ENCODE results near the gene SMARCD2.

SMARCD2 gene

DNA sequence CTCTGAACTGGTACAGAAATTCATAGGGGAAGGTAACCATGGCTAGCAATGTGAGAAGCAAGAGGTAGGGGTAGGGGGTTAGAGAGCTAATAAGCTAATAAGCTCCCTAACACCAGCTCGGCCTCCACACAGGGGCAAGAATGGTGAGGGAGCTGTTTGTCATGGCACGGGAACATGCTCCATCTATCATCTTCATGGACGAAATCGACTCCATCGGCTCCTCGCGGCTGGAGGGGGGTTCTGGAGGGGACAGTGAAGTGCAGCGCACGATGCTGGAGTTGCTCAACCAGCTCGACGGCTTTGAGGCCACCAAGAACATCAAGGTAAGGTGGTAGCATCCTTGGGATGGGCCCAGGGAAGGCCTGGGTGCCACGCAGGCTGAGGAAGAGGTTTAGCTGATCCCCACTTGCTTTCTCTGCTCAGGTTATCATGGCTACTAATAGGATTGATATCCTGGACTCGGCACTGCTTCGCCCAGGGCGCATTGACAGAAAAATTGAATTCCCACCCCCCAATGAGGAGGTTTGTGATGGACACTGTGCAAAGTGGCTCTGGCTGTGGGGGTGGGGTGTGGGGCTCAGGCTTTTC is 11.5 kb downstream of the SMARCD2 start:
- no peak for DNase-seq

DNA sequence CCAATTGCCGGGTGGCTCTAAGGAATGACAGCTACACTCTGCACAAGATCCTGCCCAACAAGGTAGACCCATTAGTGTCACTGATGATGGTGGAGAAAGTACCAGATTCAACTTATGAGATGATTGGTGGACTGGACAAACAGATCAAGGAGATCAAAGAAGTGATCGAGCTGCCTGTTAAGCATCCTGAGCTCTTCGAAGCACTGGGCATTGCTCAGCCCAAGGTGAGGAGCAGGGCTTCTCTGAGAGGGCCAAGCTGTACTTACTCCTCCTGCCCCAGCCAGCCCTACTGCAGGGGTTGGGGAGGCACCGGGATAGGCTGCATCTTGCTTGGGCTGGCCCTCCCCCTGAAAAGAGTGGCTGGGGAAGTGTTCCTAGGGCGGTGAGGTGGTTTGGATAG is 12.2 kb downstream of the SMARCD2 start:
- no peak for DNase-seq

DNA sequence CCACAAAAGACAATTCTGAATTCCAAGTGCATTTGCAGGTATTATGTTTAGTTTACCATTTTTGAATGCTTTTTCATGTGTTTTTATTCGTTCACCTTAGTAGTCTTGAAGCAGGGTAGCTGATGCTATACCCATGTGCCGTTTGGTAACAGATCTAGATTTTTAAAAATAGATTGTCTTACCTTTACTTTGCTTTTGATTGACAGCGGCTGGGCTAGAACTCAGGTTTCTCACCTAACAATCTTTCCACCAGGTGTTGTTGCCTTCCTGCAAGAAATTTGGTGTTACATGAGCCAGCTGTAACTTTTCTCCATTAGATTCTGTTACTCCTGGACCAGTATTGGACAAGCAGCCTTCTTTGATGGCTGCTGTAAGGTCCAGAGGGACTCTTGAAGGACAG is 13.5 kb downstream of the SMARCD2 start:
- no peak for DNase-seq

DNA sequence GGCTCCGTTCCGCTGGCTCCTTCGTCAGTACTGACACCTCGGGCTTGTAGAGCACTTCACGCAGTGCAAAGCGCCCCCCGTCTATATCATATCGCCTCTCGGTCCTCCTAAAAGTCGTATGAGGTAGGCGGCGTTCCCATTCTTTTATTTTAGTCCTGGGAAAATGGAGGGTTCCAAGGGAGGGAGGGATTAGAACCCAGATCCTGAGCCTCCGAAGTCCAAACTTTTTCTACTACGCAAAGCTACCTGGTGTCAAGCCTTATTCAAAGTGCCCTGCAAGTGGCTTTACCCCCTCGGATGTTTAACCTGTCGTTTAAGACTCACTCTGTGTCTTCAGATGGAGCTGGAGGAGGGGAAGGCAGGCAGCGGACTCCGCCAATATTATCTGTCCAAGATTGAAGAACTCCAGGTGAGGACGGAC is 14.7 kb downstream of the SMARCD2 start:
- DNase-seq: no peak

DNA sequence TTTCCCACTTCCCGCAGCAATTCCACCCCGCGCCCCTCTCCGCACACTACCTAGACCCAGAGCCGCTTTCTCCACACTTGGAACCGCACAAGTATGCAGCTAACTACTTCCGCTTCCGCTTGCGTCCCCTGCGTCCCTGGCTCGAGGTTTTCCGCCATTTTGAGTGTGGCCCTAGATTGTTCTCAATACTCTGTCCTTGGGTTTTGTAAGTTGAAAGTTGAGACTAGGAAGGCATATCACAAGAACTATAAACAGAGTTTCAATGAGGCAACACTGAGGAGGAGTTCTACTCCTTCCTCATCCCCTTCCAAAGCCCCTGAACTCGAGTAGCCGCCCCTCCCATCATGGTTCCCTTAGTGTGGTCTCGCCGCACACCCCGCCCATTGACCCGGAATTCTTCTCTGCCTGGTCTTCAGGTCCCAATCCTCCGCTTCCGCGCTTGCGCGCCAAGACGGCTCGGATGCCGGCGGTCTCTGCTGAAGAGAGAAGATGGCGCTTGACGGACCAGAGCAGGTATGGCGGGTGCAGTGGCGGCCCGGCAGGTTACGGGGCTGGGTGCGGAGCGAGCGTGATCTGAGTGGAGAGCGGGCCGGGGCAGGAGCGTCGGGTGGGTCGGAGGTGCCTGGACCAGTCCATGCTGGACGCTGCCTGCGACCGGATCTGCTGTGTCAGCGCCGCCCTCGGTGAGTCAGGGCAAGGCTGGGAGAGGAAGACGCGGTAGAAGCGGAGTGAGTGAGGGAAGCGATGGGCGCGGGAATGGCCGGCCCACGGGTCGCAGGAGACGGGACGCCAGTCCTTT is 15.3 kb downstream of the SMARCD2 start, which contains the start of the genes FTSJ3 and PSMC5:
TSS of gene FTSJ3 (minus strand) at position 662 of the 799 bp plus-strand sequence. CDS start 761 bp downstream, outside the sequence.
TSS of gene PSMC5 (plus strand) at position 430 of the 799 bp plus-strand sequence. CDS start at position 490, 60 bp downstream.
- peak; percentile 81 for DNase-seq

DNA sequence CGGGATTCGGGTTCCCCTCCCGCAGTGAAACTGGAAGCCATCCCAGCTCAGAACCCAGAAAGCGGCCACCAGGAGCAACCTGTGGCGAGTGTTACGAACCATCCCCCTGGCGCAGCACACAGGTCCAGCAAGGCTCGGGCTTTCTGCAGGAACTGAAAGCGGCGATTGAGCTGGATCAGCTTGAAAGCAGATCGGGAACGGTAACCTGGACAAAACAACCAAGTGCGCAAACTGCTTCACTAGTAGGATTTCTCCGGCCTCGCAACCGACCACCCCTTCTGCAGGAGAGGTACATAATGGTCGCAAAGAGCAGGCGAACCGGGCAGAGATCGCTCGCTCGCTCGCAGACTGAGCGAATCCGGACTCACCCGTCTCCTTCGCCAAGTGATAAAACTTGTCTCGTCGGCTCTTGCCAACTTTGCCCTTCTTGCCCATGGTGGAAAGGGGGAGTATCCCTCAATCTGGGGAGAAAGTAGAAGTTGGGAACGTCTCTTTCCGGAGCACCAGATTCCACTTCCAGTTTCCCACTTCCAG is 15.9 kb downstream of the SMARCD2 start:
- no peak for DNase-seq

DNA sequence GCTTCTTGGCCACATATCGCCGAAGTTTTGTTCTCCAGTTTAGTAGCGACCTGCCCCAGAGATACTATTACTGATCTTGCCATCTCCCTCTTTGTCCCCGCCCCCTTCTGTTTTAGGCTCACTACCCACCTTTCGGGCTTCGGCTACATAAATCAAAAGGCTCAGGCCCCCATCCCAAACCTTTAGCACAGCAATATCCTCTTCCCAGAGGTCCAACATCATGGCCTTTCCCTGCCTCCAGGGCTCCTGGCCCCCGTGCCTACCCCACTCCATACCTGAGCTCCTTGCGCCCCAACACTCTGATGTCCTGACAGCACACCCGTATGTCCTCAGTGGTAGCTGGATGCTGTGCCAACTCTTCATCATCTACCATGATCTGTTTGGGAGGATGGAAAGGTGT is 18.1 kb downstream of the SMARCD2 start:
- DNase-seq: no peak

DNA sequence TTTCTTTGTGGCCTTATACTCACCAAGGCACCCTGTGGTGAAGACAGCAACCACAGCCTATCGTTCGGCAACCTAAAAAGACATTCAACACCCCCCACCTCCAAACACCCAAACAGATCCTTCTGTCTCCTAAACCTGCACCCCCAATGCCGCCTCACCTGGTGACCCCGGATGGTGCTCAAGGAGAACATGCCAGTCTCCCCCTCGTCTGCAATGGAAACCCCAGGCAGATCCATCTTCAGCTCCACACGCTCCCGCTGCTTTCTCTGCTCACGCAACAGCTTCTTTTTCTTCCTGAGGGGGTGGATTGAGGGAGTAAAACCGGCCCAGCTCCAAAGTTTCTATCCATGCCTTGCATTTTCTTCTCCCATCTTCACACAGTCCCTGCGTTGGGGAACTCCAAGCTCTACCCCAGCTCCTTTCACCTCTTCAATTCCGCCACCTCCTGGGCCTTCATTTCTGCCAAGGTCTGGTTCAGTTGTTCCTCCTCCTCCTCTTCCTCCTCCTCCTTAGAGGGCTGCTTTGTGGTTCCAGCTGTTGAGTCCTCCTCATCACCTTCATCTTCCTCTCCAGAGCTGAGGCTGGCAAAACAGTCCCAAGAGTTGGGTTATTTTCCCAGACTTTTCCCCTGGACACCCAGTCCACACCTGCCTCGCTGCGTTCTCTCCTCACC is 18.7 kb downstream of the SMARCD2 start:
- no peak for DNase-seq

DNA sequence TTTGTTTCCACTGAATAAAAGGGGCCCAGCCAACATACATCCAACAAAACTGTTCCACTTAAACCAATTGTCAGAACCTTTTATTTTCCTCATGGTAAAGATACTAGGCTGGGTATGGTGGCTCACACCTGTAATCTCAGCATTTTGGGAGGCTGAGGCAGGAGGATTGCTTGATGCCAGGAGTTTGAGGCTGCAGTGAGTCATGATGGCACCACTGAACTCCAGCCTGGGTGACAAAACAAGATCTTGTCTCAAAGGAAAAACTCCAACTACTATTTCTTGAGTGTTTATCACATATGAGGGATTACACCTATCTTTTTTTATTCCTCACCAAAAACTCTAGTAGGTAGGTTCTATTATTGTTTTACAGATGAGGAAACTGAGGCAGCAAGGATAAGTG is 19.9 kb downstream of the SMARCD2 start:
- DNase-seq: no peak

DNA sequence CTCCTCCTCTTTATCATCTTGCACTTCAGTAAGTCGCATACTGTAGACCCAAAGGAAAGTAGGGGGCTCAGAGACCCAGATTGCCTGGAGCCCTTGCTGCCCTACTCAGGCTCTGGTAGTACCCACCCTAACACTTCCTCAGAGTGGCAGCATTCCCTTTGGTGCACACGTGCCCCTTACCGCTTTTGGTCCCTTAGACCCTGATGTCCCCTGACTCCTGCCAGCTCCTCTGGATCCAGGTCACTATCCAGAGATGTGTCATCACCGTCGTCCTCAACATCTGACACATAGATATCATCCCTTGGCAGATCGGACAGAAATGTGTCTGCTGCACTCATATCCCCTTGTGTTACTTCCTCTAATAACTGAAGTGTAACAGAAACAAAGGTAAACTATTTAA is 20.7 kb downstream of the SMARCD2 start:
- DNase-seq: no peak

DNA sequence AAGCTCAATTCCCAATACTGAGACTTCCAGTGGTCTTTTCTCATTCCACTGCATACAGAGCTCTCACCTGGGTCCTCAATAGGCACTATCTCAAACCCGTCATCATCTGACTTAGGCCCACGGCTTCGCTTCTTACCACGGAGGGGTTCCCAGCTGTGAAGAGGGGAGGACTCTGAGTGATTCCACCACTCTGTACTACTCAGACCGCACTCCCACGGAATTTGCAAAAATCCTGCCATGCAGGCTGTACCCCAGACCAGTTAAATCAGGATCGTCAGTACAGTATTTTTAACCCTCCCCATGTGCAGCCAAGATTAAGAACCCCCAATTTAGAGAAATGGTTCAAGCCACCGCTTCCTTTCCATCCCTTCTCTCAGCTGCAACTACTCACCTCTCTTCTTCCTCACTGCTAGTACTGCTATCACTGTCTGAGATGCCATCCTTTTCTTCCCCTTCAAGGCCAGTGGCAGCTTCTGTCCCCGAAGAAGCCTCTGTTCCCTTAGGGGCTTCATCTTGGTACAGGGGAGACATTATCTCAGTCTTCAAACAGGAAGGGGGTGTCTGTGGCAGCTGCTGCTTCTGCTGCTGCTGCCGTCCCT is 21.4 kb downstream of the SMARCD2 start:
- no peak for DNase-seq

DNA sequence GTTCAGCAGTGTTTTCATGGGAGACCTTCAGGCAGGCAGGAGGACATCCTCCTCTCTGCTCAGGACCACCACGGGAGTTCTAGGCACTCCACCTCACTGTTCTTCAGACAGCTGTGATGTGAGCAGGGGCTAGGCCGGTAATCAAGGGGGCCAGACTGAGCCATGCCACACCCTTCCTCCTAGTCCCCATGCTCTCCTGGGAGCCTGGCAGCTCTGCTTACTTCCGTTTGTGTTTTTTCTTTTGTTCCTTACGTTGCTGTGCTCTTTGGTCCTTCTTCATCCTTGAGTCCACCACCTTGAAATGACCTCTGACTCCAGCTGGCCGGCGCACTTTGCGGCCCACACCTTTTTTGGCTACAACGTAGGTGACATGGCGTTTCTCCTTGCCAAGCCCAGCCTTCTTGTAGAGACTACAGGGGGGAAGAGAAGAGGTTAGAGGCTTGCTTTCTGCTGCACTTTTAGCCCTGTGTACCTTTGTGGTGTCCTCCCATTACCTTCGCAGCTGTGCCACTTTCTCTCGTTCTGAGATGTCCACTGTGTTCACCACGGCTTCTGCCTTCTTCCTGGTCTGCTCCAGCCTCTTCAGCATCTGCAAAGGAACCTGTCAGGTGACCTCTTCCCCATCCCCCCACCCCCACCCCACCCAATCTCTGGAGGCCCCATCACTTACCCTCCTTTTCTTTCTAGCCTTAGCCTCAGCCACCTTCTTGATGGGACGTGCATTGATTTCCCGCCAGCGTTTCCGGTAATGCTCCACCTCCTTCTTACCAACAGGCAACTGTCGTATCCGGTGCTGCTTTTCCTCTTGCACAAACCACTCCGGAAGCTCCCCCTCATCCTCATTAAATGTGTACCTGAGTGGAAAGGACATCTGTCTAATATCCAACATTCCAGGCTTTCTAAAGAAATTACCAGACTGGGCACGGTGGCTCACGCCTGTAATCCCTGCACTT is 22.6 kb downstream of the SMARCD2 start:
- DNase-seq: no peak

DNA sequence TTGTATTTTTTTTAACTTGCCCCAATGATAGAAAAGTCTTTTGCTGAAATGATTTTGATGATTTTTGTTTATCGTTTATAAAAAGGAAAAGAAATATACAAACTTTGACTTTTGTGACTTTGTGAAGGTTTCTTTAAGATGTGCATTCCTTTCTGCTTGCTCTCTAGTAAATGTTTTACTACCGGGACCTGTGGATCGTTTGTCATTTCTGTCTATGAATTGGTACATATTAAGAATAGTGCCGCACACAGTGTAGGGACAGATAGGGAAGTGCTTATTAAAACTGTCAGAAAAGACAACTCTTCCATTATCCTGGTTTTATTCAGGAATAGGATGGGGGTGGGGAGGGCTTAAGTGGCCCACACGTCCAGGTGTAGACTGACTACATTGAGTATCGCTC is 23.4 kb downstream of the SMARCD2 start:
- no peak for DNase-seq

DNA sequence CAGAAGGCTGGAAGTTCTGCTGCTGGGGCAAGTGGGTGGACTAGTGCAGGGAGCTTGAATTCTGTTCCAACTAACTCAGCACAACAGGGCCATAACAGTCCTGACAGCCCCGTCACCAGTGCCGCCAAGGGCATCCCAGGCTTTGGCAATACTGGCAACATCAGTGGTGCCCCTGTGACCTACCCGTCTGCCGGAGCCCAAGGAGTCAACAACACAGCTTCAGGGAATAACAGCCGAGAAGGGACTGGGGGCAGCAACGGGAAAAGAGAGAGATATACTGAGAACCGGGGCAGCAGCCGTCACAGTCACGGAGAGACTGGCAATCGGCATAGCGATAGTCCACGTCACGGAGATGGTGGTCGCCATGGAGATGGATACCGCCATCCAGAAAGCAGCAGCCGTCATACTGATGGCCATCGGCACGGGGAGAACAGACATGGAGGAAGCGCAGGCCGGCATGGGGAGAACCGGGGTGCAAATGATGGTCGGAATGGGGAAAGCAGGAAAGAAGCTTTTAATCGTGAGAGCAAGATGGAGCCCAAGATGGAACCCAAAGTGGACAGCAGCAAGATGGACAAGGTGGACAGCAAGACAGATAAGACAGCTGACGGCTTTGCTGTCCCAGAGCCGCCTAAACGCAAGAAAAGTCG is 24.6 kb downstream of the SMARCD2 start:
- DNase-seq: no peak

DNA sequence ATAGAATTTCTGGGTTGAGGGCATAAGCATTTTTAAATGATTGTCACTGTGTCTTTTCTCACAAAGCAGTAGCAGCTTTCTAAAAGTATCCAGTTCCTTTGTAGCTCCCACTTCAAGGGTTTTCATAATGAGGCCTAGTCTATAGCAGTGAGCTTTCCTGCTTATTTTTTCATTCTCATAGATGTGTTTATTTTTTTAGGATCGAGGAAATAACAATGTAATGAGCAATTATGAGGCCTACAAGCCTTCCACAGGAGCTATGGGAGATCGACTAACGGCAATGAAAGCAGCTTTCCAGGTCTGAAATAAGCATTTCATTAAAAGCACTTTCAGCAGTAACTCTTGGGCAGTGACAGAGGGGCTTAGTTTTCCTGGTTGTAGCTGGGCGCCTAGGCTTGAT is 25.8 kb downstream of the SMARCD2 start:
- no peak for DNase-seq

DNA sequence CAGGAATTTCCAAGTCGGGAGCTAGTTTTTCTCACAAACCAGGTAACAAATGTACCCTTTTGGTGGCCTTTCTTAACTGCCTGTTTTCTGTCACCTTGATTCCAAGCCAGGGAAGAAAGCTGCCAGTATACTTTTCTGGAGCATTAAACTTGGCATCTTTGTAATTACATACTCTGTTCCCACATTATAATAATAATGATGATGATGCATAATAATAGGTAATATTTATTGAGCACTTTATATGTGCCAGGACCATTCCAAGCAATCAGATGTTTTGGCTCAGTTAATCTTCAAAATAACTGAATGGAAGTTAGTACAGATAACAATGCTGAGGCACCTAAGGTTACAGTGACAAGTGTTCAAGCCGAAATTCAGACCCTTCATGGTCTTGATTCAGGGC is 26.4 kb downstream of the SMARCD2 start:
- no peak for DNase-seq

DNA sequence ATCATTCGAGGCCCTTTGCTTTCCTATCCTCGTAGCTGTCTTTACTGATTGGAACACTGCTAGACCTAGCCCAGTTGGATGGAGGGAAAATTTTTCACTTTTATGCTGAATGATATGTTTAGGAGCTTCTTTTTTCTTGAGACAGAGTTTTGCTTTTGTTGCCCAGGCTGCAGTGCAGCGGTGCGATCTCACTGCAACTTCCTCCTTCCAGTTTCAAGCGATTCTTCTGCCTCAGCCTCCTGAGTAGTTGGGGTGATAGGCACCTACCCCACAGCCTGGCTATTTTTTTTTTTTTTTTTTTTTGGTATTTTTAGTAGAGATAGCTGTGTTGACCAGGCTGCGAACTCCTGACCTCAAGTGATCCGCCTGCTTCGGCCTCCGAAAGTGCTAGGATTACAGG is 32.5 kb downstream of the SMARCD2 start:
- no peak for DNase-seq

DNA sequence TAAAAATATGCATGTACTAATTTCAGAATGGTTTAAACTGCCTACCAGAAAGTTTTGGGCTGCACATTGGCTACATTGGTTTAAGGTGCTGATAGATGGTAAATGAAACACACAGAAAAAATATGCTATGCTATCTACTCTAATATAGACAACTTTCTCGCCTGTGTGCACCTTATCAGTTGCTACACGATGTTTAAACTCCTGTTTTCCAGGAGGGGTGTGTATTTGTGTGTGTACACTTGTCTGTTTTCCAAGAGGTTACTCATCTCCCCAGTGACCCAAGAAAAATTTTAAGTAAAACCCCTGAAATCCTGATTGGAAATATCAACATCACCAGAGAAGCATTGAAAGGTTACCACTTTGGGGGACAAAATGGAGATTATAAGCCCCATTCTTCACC is 36.9 kb downstream of the SMARCD2 start:
- no peak for DNase-seq

DNA sequence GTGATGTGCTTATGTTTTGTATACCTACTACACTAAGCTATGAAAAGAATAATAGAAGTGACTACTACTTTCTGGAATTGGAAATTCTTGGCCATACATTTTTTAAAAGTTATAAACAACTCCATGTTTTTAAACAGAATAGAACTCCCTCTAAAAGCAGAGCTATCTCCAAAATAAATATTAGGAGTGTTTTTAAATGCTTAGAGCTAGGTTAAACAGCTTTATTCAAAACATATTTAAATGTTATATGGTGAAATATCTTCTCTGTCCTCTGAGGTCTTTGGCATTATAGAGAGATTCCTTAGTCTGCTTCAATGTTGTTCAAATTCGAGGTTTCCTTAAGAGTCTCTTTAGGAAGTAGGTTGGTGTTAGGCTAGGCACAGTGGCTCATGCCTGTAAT is 38.2 kb downstream of the SMARCD2 start:
- no peak for DNase-seq

DNA sequence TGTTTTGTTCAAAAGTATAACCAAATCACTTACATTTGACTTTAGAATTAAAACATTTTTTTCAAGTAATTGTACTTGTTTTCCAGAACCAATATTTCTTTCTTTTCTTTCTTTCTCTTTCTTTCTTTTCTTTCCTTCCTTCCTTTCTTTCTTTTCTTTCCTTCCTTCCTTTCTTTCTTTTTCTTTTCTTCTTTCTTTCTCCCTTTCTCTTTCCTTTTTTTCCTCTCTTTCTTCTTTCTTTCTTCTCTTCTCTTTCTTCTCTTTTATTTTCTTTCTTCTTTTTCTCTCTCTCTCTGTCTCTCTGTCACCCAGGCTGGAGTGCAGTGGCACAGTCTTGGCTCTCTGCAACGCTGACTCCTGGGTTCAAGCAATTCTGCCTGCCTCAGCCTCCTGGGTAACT is 41.7 kb downstream of the SMARCD2 start:
- no peak for DNase-seq

DNA sequence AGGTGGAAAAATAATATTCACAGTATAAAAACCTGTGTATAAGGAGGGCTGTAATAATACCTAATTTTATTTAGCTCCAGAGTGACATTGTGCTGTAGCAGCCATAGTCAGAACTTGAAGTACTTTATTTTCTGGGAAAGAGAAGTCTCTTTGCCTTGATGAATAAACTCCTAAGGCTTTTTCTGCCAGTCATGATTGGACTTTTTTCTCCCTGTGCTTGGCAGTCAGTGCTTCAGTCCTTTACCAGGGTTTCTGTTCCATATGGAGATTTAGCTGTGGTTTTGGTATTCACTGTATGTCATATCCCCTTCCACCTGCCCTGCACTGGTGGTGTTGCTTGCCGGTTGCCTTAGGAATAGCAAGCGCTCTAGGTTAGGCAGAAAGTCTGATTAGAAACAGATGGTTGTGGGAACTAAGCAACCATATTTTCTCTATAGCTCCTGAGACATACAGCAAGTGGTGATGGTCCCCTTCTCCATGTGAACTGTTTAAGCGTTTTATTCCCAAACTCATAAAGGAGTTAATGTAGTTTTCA is 43.8 kb downstream of the SMARCD2 start:
- DNase-seq: no peak

Measured in NCI-H446 treated with DMSO at 0.1 percent for 48 hours (cell line).